Esophagus squamous epithelium (tissue), 5 donors: ENCODE results near the gene BFSP1. TPM values are rescaled to one million over a fixed set of nuclear protein-coding genes. Genes with fewer than 3 reads are reported as not detected.

Experiments used
- DNase-seq: peaks from one replicate; lab custom pipeline; 2025; lab: John Stamatoyannopoulos, UW
- H3K27ac ChIP-seq, 4 donors: fragments of 200-600 bp; sonication (generic); one replicate each; pipeline ENCODE4 v1.5.1; 2016 to 2019; ENCODE audit warnings: mild to moderate bottlenecking in 1 of 4
- H3K27me3 ChIP-seq, 4 donors: fragments of 200-600 bp; sonication (generic); 1 replicate in 3 of 4; 2 replicates in 1 of 4; pipeline versions ENCODE4 v1.5.1 to v1.6.0; 2017 to 2021; ENCODE audit warnings: antibody characterized with exemption in 1 of 4
- H3K36me3 ChIP-seq, 3 donors: fragments of 200-600 bp; sonication (generic); one replicate each; pipeline ENCODE4 v1.5.1; 2016 to 2019
- H3K4me1 ChIP-seq, 3 donors: fragments of 200-600 bp; sonication (generic); one replicate each; pipeline ENCODE4 v1.5.1; 2017 to 2019
- H3K4me3 ChIP-seq, 4 donors: fragments of 200-600 bp; sonication (generic); 1 replicate in 3 of 4; 2 replicates in 1 of 4; pipeline ENCODE4 v1.5.1; 2016 to 2019; ENCODE audit warnings: mild to moderate bottlenecking in 2 of 4, moderate library complexity in 1 of 4
- H3K9me3 ChIP-seq, 3 donors: fragments of 200-600 bp; sonication (generic); one replicate each; pipeline ENCODE4 v1.5.1; 2016 to 2019
- POLR2A ChIP-seq, 4 donors: fragments of 450-650 bp; IDR thresholded peaks; one replicate each; pipeline ENCODE4 v1.6.1; 2017; ENCODE audit warnings: antibody characterized with exemption in 4 of 4, mild to moderate bottlenecking in 4 of 4, moderate library complexity in 3 of 4
- WGBS, 2 donors: methylation state at CpG; one replicate each; pipeline ENCODE4 v1.1.5; 2018; 5-methylcytosine and 5-hydroxymethylcytosine counted together
- intact Hi-C: fragments of 100-400 bp; cut with DNase I; formaldehyde crosslinking; loops from one replicate; pipeline ENCODE4 v1.15.0; 2022
- total RNA-seq, 4 donors: library from RNA; depleted of rRNA; stranded (reverse); fragments of >200 nt; gene quantifications; one replicate each; pipeline ENCODE4 v1.1.0, GENCODE V29; 2016
- TF ChIP-seq, protein P1 (sequence below), 6 experiments: fragments of 450-650 bp in 4 of 6; fragments of 200-600 bp in 2 of 6; sonication (generic) in 2 of 6; IDR thresholded peaks; one replicate each; pipeline ENCODE4 v1.5.1; 2016 to 2019; ENCODE audit warnings: antibody characterized with exemption in 6 of 6, mild to moderate bottlenecking in 4 of 6, moderate library complexity in 4 of 6
- donor health status: DM: yes; HTN: yes; CAD: no.

The BFSP1 gene
- total RNA-seq, 4 donors from 2014 or later = 0.56 to 1.3 (median 1.00) TPM

DNA sequence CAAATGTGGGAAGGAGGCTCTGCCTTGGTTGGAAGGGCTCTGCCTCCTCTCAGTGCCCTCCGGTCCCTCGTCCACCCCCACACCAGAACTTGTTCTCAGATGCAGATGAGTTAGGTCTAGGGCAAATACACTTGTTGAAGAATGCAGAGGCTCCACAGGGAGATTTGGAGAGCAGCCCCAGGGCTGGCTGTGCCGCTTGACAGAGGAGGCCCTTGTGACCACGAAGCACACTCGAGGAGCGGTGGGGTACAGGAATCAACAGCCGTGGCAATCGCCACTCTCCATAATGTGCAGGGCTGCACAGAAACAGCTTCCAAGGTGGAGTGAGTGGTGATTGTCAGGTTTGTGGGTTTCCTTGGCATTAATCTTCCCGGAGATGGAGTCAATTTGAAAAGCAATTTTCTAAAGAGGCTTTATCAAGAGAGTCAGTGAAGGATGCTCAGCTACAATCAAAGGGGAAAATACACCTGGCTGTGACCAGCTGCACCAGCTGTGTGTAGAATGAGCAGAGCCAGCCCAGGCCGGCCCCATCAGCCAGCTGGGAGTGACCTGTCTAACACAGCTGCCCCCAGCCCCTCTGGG lies 59.5 kb downstream of the BFSP1 start:
- WGBS, 2 donors = 67 to 82% methylated on average over 6 to 7 of the region's 10 CpGs
- intact Hi-C loops = no loop called here
- no peak for DNase-seq
- TF ChIP-seq POLR2A (IDR thresholded peaks at IDR 0.05) = no peak
- TF ChIP-seq, protein P1, sequence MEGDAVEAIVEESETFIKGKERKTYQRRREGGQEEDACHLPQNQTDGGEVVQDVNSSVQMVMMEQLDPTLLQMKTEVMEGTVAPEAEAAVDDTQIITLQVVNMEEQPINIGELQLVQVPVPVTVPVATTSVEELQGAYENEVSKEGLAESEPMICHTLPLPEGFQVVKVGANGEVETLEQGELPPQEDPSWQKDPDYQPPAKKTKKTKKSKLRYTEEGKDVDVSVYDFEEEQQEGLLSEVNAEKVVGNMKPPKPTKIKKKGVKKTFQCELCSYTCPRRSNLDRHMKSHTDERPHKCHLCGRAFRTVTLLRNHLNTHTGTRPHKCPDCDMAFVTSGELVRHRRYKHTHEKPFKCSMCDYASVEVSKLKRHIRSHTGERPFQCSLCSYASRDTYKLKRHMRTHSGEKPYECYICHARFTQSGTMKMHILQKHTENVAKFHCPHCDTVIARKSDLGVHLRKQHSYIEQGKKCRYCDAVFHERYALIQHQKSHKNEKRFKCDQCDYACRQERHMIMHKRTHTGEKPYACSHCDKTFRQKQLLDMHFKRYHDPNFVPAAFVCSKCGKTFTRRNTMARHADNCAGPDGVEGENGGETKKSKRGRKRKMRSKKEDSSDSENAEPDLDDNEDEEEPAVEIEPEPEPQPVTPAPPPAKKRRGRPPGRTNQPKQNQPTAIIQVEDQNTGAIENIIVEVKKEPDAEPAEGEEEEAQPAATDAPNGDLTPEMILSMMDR (IDR thresholded peaks at IDR 0.05) = no peak
- Histone ChIP-seq H3K36me3 (no peaks in the 10 kb centered on the region), H3K4me3 (no peak overlapping the region), H3K27ac (no peak overlapping the region), H3K27me3 (peaks cover 0 to 3% (median 0%) of the 10 kb centered on the region in 4 donors), H3K9me3 (no peaks in the 10 kb centered on the region), H3K4me1 (no peaks in the 10 kb centered on the region)

DNA sequence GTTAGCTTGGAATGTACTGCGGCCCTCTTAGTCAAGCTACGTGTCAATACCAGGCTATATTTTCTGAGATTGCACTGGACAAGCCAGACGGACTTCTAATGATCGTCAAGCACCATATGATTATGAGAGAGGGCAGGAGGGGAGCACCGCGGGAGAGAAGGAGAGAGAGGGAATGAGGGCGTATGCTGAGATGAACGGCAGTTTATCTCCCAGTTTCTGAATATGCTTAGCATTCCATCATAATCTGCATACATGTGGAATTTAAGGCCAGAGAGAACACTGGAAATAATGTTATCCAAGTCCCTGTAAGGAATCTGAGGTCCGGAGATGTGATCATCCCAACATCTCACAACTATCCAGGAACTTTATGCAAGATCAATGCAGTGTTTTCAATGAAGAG lies 60.2 kb downstream of the BFSP1 start:
- no peak for TF ChIP-seq POLR2A (IDR thresholded peaks at IDR 0.05)
- TF ChIP-seq, protein P1 (IDR thresholded peaks at IDR 0.05) = no peak
- no peak for DNase-seq
- 86 to 87% methylated on average over 9 of the region's 9 CpGs for WGBS, 2 donors
- no peak overlapping the region for H3K27ac ChIP-seq
- H3K36me3 ChIP-seq = no peaks in the 10 kb centered on the region
- H3K4me3 ChIP-seq = no peak overlapping the region
- peaks cover 0 to 4% (median 0%) of the 10 kb centered on the region in 4 donors for H3K27me3 ChIP-seq
- no peaks in the 10 kb centered on the region for H3K9me3 ChIP-seq
- no peaks in the 10 kb centered on the region for H3K4me1 ChIP-seq
- intact Hi-C loops = no loop called here

DNA sequence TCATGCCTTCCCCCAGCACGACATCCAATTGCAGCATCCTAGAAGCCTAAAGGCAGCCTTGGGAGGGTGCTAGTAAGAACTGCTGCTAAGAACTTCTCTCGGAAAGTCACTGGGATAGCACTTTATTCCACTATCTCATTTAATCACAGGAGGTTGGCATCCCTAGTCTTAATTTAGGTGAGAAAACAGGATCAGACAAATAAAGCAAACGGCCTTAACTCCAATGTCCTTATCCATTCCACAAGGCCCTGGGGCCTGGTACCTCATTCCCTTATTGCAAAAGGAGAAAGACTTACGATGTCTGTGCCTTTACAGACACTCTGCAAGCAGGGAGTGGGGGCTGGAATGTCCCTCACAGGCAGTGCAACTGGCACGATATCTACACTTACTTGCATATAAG lies 60.7 kb downstream of the BFSP1 start:
- DNase-seq = no peak
- Histone ChIP-seq H3K4me1 (no peaks in the 10 kb centered on the region), H3K27ac (no peak overlapping the region), H3K36me3 (no peaks in the 10 kb centered on the region), H3K9me3 (no peaks in the 10 kb centered on the region), H3K27me3 (peaks cover 0 to 4% (median 0%) of the 10 kb centered on the region in 4 donors), H3K4me3 (no peak overlapping the region)
- TF ChIP-seq, protein P1 (IDR thresholded peaks at IDR 0.05) = no peak
- no peak for TF ChIP-seq POLR2A (IDR thresholded peaks at IDR 0.05)
- WGBS, 2 donors = 80 to 81% methylated on average over 5 of the region's 5 CpGs
- intact Hi-C loops = no loop called here

DNA sequence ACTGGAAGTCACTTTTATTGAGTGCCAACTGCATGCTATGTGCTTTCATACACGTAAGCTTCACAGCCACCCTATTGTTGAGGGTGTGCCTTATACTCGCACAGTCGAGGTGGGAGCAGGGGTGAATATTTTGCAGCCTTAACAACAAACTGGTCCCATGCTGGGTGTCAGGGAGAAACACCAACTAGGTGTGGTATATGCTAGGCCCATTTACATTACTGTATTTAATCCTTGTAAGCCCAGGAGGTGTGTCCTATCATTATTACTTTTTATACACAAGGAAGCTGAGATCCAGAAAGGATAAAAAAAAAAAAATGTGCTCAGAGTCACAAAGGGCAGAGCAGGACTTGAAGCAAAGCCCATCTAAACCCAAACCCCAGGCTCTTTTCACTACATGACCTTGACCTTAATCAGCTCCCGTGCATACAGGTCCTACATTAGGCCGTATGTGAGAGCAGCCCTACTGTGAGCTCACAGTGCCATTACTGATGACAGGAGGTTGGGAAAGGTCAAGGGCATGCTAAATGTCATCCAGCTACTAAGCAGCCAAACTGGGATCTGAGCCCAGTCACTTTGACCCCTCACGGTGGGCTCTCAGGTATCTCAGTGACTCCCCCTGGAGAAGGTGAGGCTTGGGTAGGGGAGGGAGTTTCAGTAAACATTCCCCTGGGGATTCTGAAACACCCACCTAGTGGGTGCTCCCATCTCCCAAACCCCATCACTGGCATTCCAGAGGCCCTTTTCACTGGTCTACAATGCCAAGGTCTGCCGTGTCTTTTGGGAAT lies 61.7 kb downstream of the BFSP1 start:
- WGBS, 2 donors = 69 to 75% methylated on average over 5 to 7 of the region's 7 CpGs
- intact Hi-C loops = no loop called here
- H3K4me3 ChIP-seq = no peak overlapping the region
- no peaks in the 10 kb centered on the region for H3K36me3 ChIP-seq
- peaks cover 0 to 4% (median 0%) of the 10 kb centered on the region in 4 donors for H3K27me3 ChIP-seq
- no peak for DNase-seq
- H3K27ac ChIP-seq = no peak overlapping the region
- H3K9me3 ChIP-seq = no peaks in the 10 kb centered on the region
- TF ChIP-seq POLR2A (IDR thresholded peaks at IDR 0.05) = no peak
- TF ChIP-seq, protein P1 (IDR thresholded peaks at IDR 0.05) = no peak
- H3K4me1 ChIP-seq = no peaks in the 10 kb centered on the region
